ENCODE results near the gene LINS1.
A peak's percentile ranks its signal among the peaks of the same experiment; 100 is the strongest.

Gene LINS1

DNA sequence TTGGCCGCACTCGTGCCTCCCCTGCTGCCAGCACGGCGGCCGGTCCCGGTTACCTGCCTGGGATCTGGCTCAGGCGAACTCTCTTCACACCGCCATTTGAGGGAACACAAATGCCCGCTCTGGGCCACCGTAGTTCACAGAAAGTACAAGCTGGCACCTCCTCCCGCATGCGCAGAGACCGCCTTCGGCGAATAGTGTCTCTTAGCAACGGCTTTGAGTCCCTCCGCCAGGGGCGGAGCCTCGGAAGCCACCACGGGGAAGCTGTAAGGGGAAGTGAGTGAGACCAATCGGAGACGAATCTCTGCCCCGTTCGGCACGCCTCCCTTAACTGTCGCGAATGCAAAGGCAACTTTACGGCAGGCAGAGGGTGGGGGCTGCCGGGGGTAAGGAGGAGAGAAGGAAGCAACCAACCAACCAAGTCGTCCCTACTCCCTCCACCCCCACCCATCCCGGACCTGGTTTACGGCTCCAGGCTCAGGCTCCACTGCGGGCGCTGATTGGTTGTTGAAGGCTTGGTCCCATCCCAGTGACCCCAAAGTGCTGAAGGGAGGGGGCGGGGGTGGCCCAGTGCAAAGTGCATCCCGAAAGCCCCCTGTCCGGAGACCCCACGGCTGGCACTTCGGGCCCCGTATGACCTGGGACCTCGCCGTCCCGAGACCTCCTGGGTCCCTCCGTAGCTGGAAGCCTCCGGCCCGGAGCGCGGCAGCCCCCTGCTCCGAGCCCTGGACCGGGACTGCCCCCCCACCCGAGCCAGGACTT lies at the start of gene LINS1, which contains the start of gene ASB7:
Gene LINS1, minus strand, starts transcription at position 121 of the 759 bp plus-strand sequence. CDS start 21,342 bp downstream, outside the sequence.
Gene ASB7, plus strand, starts transcription at position 526 of the 759 bp plus-strand sequence. CDS start 9,628 bp downstream, outside the sequence.
- peak; percentile 94 for FAIRE-seq

GRCh38 chr15:100651253-100651652 lies 49.3 kb upstream of the LINS1 start:
- FAIRE-seq, result no peak

- no peak for FAIRE-seq
Measured at GRCh38 chr15:100650685-100651084, 48.7 kb upstream of the LINS1 start.

DNA sequence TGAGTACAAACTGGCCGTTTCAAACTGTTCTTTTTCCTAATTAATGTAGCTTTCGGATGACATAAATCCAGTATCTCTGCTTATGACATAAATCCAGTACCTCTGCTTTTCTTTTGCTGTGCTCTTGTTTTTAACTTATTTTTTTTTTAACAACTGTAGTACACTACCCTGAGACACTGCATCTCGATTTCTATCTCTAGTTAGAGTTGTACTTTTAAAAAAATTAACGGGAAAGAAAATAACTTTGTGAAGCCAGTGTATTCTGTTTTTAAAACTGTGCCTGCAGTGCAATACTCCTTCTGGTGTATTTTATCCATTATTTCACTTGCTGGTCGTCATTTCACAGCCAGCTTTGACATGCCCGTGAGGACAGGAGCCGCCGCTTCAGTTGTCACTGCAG lies 47.0 kb upstream of the LINS1 start:
- FAIRE-seq, result no peak

- no peak for FAIRE-seq
Measured at GRCh38 chr15:100645671-100646070, 43.7 kb upstream of the LINS1 start.

DNA sequence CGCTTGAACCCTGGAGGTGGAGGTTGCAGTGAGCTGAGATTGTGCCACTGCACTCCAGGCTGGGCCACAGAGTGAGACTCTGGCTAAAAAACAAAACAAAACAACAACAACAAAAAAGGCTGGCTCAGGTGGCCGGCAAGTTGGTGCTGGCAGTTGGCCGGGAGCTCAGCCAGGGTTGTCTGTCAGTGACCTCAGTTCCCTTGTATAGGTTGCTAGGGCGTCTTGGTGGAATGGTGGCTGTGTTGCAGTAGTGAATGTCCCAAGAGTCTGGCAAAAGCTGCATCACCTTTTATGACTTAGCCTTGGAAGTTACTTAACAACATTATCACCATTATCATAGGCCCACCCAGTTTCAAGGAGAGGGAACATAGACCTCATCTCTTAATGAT lies 41.0 kb upstream of the LINS1 start:
- FAIRE-seq, result no peak

- no peak for FAIRE-seq
Measured at GRCh38 chr15:100642213-100642949, 40.4 kb upstream of the LINS1 start.

- no peak for FAIRE-seq
Measured at GRCh38 chr15:100638177-100638730, 36.3 kb upstream of the LINS1 start.

- FAIRE-seq, result no peak
Measured at GRCh38 chr15:100635406-100636071, 33.6 kb upstream of the LINS1 start.

DNA sequence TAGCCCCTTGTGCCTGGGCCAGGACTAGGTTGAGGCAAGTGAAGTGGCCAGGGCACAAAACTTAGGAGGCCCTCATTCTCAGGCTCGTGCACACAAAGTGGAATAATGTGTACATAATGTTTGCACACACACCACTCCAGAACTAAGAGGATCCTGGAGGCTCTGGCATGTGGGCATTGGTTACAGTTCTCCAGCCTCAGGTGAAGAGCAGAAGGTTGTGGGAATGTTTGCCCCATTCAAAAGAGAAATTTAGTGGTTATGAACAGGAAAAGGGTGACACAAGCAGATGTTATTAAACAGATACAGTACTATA lies 31.7 kb upstream of the LINS1 start:
- no peak for FAIRE-seq

- no peak for FAIRE-seq
Measured at GRCh38 chr15:100631831-100632230, 29.8 kb upstream of the LINS1 start.

DNA sequence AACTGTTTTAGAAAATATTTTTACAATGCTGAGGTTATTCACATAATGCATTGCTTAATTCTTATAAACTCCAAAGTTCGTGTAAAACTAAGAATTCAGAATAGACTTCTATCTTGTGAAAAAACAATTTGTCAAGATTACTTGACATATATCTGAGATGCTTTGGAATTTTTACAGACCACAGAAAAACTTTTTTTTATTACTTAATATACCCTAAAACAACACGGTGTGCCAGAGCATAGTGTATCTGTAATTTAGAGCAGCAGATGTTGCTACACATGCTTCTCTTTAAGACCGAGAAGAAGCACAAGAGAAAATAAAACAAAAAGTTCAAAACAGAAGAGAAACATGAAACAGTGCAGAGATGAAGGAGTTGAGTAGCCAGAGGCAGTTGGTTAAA lies 26.8 kb upstream of the LINS1 start:
- FAIRE-seq, result no peak

- FAIRE-seq, result peak; percentile 74
Measured at GRCh38 chr15:100627789-100628395, 25.9 kb upstream of the LINS1 start.

DNA sequence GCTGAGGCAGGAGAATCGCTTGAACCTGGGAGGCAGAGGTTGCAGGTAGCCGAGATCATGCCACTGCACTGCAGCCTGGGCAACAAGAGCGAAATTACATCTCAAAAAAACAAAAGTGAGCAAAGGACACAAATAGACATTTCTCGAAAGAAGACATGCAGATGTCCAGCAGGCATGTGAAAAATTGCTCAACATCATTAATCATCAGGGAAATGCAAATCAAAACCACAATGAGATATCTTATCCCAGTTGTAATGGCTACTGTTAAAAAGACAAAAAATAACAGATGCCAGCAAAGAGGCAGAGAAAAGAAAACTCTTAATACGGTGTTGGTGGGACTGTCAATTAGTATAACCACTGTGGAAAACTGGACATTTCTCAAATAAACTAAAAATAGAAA lies 21.3 kb upstream of the LINS1 start:
- no peak for FAIRE-seq

DNA sequence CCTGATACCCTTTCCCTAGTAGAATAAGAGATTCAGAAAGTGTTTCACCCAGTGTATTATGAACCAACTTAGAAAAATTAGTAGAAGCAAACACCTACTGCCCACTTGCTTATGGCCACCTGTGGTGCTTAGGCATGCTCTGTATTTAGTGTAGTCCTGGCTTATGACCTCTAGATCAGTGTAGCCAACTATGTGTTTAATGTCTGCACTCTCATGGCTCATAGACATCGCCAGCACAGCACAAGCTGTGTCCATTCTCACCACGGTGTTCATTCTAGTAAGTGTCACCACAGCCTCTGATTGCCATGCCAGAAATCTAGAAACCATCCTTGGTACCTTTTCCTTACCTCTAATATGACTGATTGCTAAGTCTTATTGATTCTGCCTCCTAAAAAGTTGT lies 14.7 kb upstream of the LINS1 start:
- FAIRE-seq, result no peak

DNA sequence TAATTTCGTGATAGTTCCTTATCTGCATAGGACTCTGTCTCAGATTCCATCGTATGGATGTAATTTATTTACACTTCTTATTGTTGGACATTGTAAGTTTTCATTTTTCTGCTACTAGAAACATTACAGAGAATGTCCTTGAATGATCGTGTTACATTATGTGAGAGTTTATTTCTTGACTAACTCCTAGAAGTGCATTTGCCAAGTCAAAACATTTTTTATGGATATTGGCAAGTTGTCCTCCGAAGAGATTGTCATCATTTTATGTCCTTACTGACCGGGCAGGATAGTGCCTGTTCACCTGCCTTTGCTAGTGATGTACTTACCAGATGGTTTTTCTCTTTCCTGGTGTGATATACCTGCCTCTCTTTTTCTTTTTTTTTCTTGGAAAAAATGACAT lies 13.8 kb upstream of the LINS1 start:
- FAIRE-seq, result no peak

- FAIRE-seq, result no peak
Measured at GRCh38 chr15:100614918-100615317, 12.9 kb upstream of the LINS1 start.

- no peak for FAIRE-seq
Measured at GRCh38 chr15:100614336-100614735, 12.4 kb upstream of the LINS1 start.

DNA sequence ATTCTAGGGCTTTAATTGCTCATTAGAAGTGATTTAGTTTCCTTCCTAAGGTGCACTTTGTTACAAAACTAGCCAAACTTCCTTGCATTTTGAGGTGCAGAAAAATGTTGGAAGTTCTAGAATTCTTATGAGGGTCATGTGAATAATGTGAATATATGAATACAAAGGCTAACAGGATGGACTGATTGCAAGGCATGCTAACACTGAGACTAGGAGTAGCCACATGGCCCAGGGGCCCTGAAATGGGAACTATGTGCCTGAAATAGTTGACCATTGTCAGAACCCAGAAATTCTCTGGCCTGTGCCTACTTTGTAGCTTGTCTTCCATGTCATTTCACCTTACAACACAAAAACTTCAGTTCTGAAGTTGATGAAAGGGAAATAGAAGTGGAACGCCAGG lies 11.2 kb upstream of the LINS1 start:
- no peak for FAIRE-seq

DNA sequence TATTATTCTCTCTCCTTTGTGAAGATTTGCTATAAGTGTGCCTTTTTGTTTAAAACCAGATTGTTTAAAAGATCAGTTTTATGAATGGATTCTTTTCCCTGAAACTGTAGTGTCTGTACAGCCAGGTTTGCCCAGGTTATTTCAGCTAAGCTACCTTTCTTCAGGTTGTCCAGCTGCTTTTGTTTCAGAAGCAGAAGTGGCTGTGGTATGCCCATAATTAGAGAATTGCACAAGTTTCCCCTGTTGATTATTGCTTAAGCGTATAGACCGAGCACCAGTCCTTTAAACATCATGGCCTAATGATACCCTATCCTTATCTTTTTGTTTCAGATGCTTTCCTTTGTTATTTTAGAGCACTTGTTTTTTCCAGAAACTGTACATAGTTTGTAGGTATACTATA lies 10.6 kb upstream of the LINS1 start:
- FAIRE-seq, result no peak

DNA sequence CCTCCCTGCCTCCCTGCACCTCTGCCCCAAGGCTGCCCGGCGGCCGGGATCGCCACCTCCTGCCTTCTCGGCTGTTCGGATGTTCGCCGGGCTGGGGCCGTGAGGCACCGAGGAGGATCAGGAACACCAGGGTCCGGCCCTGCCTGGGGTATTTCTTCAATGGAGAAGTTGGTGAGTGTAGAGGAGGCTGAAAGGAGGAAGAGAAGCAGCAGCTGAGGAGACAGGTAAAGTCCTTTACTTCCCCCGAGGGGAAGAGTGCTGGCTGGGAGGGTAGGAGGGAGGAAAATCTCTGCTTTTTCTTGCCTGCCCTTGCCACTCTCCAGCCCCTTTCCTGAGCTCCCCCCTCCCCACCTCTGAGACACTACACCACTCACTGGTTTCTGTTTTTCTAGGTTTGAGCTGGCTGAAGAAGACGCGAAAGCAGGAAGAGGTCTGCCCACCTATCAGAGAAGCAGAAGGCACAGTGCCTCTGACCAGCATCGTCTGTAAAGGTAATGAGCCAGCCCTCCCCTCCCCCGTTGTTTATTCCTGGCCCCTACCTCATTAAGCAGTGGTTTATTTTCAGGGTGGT lies 924 bp upstream of the LINS1 start:
- no peak for FAIRE-seq

- no peak for FAIRE-seq
Measured at GRCh38 chr15:100601617-100602063, 344 bp downstream of the LINS1 start.

- no peak for FAIRE-seq
Measured at GRCh38 chr15:100601163-100601562, 821 bp downstream of the LINS1 start.
